GM12892 (cell line): ENCODE results near the gene PTPRN2.

Experiments
- POLR2A ChIP-seq: IDR thresholded peaks from 2 replicates; pipeline ENCODE4 v1.6.1; 2011; ENCODE audit warnings: low read depth, low read length, control low read depth
- POLR2AphosphoS5 ChIP-seq: IDR thresholded peaks from 2 replicates; pipeline ENCODE4 v1.6.1; 2011; ENCODE audit warnings: low read depth, low read length, control low read depth
- TAF1 ChIP-seq: IDR thresholded peaks from 2 replicates; pipeline ENCODE4 v1.6.1; 2011; ENCODE audit warnings: low read depth, mild to moderate bottlenecking, control low read depth, low read length, borderline replicate concordance

- TF ChIP-seq TAF1: no peak
- TF ChIP-seq POLR2A: no peak
- TF ChIP-seq POLR2AphosphoS5: no peak
Measured at GRCh38 chr7:158194365-158194900, 393.2 kb downstream of the PTPRN2 start.
